ENCODE measurements around the gene ZNF19. TPM values are rescaled to one million over a fixed set of nuclear protein-coding genes. Genes with fewer than 3 reads are reported as not detected.
"Not testable (repeated sequence)": the region's sequence is repeated elsewhere in the genome, so short reads cannot be mapped to it uniquely, and the experiment has no call there.

Gene ZNF19
- total RNA-seq, 2 experiments from 2014 or later, result 2.1 to 3.2 TPM

DNA sequence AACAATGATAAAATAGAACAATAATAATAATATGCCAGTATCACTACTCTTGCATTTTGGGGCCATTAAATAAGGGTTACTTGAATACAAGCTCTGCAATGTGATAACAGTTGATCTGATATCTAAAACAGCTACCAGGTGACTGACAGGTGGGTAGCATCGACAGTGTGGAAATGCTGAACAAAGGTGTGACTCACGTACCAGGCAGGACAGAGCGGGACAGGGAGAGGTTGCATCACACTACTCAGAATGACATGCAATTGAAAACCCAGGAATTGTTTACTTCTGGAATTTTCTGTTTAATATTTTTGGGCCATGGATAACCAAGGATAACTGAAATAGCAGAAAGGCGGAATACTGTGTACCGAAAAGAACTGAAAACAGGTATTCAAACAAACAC lies 15.8 kb upstream of the ZNF19 start:
- Mint-ChIP-seq H3K9me3 (no peaks in the 10 kb centered on the region), H3K36me3 (ENCODE audit: low read depth) (no peaks in the 10 kb centered on the region), H3K4me3 (no peak overlapping the region), H3K27me3 (peaks cover 15% of the 10 kb centered on the region), H3K4me1 (no peaks in the 10 kb centered on the region), H3K27ac (no peak overlapping the region)
- ChIA-PET CTCF (no interaction called here), POLR2A (no interaction called here)
- DNase-seq, result no peak

DNA sequence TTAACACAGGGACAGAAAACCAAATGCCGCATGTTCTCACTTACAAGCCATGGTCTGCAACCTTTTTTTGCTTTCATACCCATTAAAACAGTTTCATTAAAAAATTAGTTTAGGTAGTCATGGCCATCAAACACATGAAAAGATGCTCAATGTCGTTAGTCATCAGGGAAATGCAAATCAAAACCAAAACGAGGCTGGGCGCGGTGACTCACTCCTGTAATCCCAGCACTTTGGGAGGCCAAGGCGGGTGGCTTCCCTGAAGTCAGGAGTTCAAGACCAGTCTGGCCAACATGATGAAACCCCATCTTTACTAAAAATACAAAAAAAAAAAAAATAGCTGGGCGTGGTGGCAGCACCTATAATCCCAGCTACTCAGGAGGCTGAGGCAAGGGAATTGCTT lies 14.9 kb upstream of the ZNF19 start:
- H3K36me3 Mint-ChIP-seq (ENCODE audit: low read depth); POLR2A ChIA-PET; H3K27me3 Mint-ChIP-seq; H3K9me3 Mint-ChIP-seq; H3K4me1 Mint-ChIP-seq; H3K4me3 Mint-ChIP-seq; DNase-seq; H3K27ac Mint-ChIP-seq: not testable (repeated sequence)
- CTCF ChIA-PET, result interaction anchor here (0.6 kb wide), 1 partner anchor 58 kb away, joined by 3 read pairs; no protein-coding TSS in a partner anchor

GRCh38 chr16:71501547-71501946 lies 12.4 kb upstream of the ZNF19 start:
- H3K27me3 Mint-ChIP-seq, result no peaks in the 10 kb centered on the region
- H3K4me3 Mint-ChIP-seq, result no peak overlapping the region
- DNase-seq, result no peak
- ChIA-PET POLR2A (no interaction called here), CTCF (interaction anchor here (3.2 kb wide), 1 partner anchor 89 kb away, joined by 21 read pairs; no protein-coding TSS in a partner anchor)
- H3K36me3 Mint-ChIP-seq (ENCODE audit: low read depth), result no peaks in the 10 kb centered on the region
- no peak overlapping the region for H3K27ac Mint-ChIP-seq
- no peaks in the 10 kb centered on the region for H3K9me3 Mint-ChIP-seq
- H3K4me1 Mint-ChIP-seq, result no peaks in the 10 kb centered on the region

GRCh38 chr16:71500964-71501363 lies 11.8 kb upstream of the ZNF19 start:
- H3K27ac Mint-ChIP-seq, result no peak overlapping the region
- no peak overlapping the region for H3K4me3 Mint-ChIP-seq
- DNase-seq, result no peak
- CTCF ChIA-PET, result interaction anchor here (0.8 to 3.2 kb wide), 2 partner anchors 13 to 89 kb away, joined by 3 to 21 read pairs; no protein-coding TSS in a partner anchor
- no peaks in the 10 kb centered on the region for H3K9me3 Mint-ChIP-seq
- no peaks in the 10 kb centered on the region for H3K36me3 Mint-ChIP-seq (ENCODE audit: low read depth)
- H3K4me1 Mint-ChIP-seq, result no peaks in the 10 kb centered on the region
- POLR2A ChIA-PET, result no interaction called here
- H3K27me3 Mint-ChIP-seq, result no peaks in the 10 kb centered on the region

DNA sequence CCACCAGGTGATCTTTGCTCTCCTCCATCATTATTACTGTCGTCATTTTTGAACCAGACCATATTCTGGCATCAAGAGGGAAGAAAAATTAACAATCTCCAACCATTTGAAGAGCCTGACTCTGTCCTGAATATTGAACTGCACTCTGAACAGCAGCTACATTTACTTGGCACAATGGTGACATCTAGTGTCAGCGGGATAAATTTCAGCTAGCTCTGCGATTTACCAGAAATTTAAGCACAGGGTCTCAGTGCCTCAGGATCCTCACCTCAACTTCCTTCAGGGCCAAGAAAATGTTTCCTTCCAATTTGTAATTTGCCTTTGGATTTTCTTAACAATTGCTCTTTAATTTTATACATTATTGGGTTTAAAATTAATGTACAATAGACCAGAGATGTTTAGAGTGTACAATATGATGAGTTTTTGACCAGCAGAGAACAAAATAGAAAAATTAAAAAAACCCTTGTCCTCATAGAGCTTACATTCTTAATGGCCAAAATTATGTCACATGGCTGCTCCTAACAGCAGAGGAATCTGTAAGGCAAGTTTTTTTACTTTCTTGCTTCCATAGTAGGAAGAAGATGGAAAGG lies 10.7 kb upstream of the ZNF19 start:
- H3K4me1 Mint-ChIP-seq, result no peaks in the 10 kb centered on the region
- CTCF ChIA-PET, result interaction anchor here (0.8 to 3.2 kb wide), 5 partner anchors 9 to 111 kb away, joined by 3 to 21 read pairs (median 3); no protein-coding TSS in a partner anchor
- peak; percentile 67 for DNase-seq
- no peaks in the 10 kb centered on the region for H3K9me3 Mint-ChIP-seq
- no peaks in the 10 kb centered on the region for H3K36me3 Mint-ChIP-seq (ENCODE audit: low read depth)
- POLR2A ChIA-PET, result no interaction called here
- H3K27me3 Mint-ChIP-seq, result no peaks in the 10 kb centered on the region
- H3K4me3 Mint-ChIP-seq, result no peak overlapping the region
- H3K27ac Mint-ChIP-seq, result no peak overlapping the region

- DNase-seq, result no peak
- no peaks in the 10 kb centered on the region for H3K27me3 Mint-ChIP-seq
- H3K36me3 Mint-ChIP-seq (ENCODE audit: low read depth), result no peaks in the 10 kb centered on the region
- no peaks in the 10 kb centered on the region for H3K9me3 Mint-ChIP-seq
- no peaks in the 10 kb centered on the region for H3K4me1 Mint-ChIP-seq
- POLR2A ChIA-PET, result no interaction called here
- CTCF ChIA-PET, result interaction anchor here (0.6 kb wide), 1 partner anchor 80 kb away, joined by 3 read pairs; no protein-coding TSS in a partner anchor
- H3K4me3 Mint-ChIP-seq, result no peak overlapping the region
- H3K27ac Mint-ChIP-seq, result no peak overlapping the region
Measured at GRCh38 chr16:71498031-71498430, 8.9 kb upstream of the ZNF19 start.

GRCh38 chr16:71493213-71493612 lies 4.1 kb upstream of the ZNF19 start:
- no peaks in the 10 kb centered on the region for H3K4me1 Mint-ChIP-seq
- no peaks in the 10 kb centered on the region for H3K9me3 Mint-ChIP-seq
- no peaks in the 10 kb centered on the region for H3K27me3 Mint-ChIP-seq
- no peak overlapping the region for H3K27ac Mint-ChIP-seq
- CTCF ChIA-PET, result interaction anchor here (0.6 kb wide), 1 partner anchor 163 kb away, joined by 3 read pairs; no protein-coding TSS in a partner anchor
- H3K36me3 Mint-ChIP-seq (ENCODE audit: low read depth), result no peaks in the 10 kb centered on the region
- POLR2A ChIA-PET, result no interaction called here
- H3K4me3 Mint-ChIP-seq, result no peak overlapping the region
- DNase-seq, result no peak

- Mint-ChIP-seq H3K4me1 (no peaks in the 10 kb centered on the region), H3K9me3 (no peaks in the 10 kb centered on the region), H3K36me3 (ENCODE audit: low read depth) (no peaks in the 10 kb centered on the region), H3K4me3 (no peak overlapping the region), H3K27me3 (no peaks in the 10 kb centered on the region), H3K27ac (no peak overlapping the region)
- ChIA-PET CTCF (interaction anchor here (0.6 kb wide), 1 partner anchor 163 kb away, joined by 3 read pairs; no protein-coding TSS in a partner anchor), POLR2A (no interaction called here)
- no peak for DNase-seq
Measured at GRCh38 chr16:71492786-71493185, 3.7 kb upstream of the ZNF19 start.

DNA sequence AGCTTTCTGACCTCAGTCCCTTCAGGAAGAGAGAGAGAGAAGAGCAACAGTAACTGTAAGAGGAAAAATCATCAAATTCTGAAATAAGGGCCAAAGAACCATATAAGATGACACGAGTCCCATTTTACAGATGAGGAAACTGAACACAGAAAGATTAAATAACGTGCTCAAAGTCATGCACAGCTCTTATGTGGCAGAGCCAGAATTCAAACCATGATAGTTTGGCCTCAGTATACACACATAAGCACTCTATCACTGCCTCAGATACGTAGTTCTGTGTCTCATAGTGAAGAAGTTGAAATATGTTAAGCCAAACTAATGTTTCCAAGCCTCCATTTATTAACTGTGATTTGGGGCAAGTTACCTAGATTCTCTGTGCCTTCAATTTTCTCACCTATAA lies 1.9 kb upstream of the ZNF19 start:
- no peak for DNase-seq
- H3K27ac Mint-ChIP-seq, result no peak overlapping the region
- H3K9me3 Mint-ChIP-seq, result no peaks in the 10 kb centered on the region
- ChIA-PET POLR2A (no interaction called here), CTCF (interaction anchor here (1.2 to 1.6 kb wide), 2 partner anchors 8 to 120 kb away, joined by 4 read pairs; no protein-coding TSS in a partner anchor)
- no peaks in the 10 kb centered on the region for H3K27me3 Mint-ChIP-seq
- no peaks in the 10 kb centered on the region for H3K4me1 Mint-ChIP-seq
- H3K36me3 Mint-ChIP-seq (ENCODE audit: low read depth), result no peaks in the 10 kb centered on the region
- H3K4me3 Mint-ChIP-seq, result no peak overlapping the region

DNA sequence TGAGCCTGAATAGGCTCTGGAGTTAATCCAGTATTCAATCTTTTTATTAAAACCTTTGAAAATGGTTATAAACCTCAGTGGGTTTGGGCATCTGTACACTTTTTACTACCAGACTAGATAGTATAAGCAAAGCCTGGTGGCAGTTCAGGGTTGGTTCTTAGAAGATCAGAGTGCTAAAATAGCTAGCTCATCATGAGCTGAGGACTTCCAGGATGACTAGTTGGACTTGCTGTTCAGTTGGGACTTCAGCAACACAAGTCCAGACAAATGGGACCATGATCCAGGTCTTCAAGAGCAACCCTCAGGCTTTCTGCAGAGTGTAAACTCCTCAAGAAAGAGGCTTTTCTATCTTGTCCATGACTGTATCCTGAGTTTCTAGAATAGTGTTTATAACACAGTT lies 1.2 kb upstream of the ZNF19 start:
- Mint-ChIP-seq H3K4me3 (no peak overlapping the region), H3K9me3 (no peaks in the 10 kb centered on the region), H3K36me3 (ENCODE audit: low read depth) (no peaks in the 10 kb centered on the region), H3K27ac (no peak overlapping the region), H3K27me3 (no peaks in the 10 kb centered on the region), H3K4me1 (peaks cover 2% of the 10 kb centered on the region)
- no peak for DNase-seq
- POLR2A ChIA-PET, result no interaction called here
- CTCF ChIA-PET, result interaction anchor here (1.1 to 1.6 kb wide), 2 partner anchors 9 to 68 kb away, joined by 3 to 4 read pairs; no protein-coding TSS in a partner anchor

- peak; percentile 84 for DNase-seq
- POLR2A ChIA-PET, result interaction anchor here (0.9 kb wide), 1 partner anchor 22 kb away, joined by 5 read pairs; the partner anchor contains the start of gene ZNF23
Measured at GRCh38 chr16:71484006-71484893, 4.9 kb downstream of the ZNF19 start.

GRCh38 chr16:71482569-71482968 lies 6.6 kb downstream of the ZNF19 start:
- CTCF ChIA-PET, result interaction anchor here (1.0 kb wide), 1 partner anchor 18 kb away, joined by 4 read pairs; no protein-coding TSS in a partner anchor
- Mint-ChIP-seq H3K36me3 (ENCODE audit: low read depth) (no peaks in the 10 kb centered on the region), H3K4me3 (no peak overlapping the region), H3K4me1 (peaks cover 19% of the 10 kb centered on the region), H3K27ac (no peak overlapping the region), H3K9me3 (no peaks in the 10 kb centered on the region), H3K27me3 (no peaks in the 10 kb centered on the region)
- POLR2A ChIA-PET, result no interaction called here
- no peak for DNase-seq

More at GRCh38 chr16:71484006-71484893, 4.9 kb downstream of the ZNF19 start:
- peak overlapping the region; percentile 80 for H3K4me3 Mint-ChIP-seq
- no peaks in the 10 kb centered on the region for H3K9me3 Mint-ChIP-seq
- H3K27me3 Mint-ChIP-seq, result no peaks in the 10 kb centered on the region
- H3K27ac Mint-ChIP-seq, result peak overlapping the region; percentile 84
- no peaks in the 10 kb centered on the region for H3K36me3 Mint-ChIP-seq (ENCODE audit: low read depth)
- H3K4me1 Mint-ChIP-seq, result peaks cover 17% of the 10 kb centered on the region
- CTCF ChIA-PET, result interaction anchor here (1.3 kb wide), 1 partner anchor 10 kb away, joined by 4 read pairs; no protein-coding TSS in a partner anchor

GRCh38 chr16:71480956-71481355 lies 8.2 kb downstream of the ZNF19 start:
- Mint-ChIP-seq H3K4me3 (no peak overlapping the region), H3K4me1 (peaks cover 28% of the 10 kb centered on the region), H3K27ac (no peak overlapping the region), H3K36me3 (ENCODE audit: low read depth) (no peaks in the 10 kb centered on the region), H3K27me3 (no peaks in the 10 kb centered on the region), H3K9me3 (no peaks in the 10 kb centered on the region)
- ChIA-PET POLR2A (no interaction called here), CTCF (interaction anchor here (1.3 kb wide), 1 partner anchor 14 kb away, joined by 3 read pairs; no protein-coding TSS in a partner anchor)
- DNase-seq, result no peak

Measured in activated CD4-positive, alpha-beta T cell treated with anti-CD3 and anti-CD28 coated beads, Interleukin-2, amount 10 ng/mL, durations not matched to agents 7 days and 5 days (primary cell).